PFSK-1 (cell line): Measurements from ENCODE around the gene UHRF1.

Source experiments
- FOXP2 ChIP-seq: optimal IDR thresholded peaks from 2 replicates; pipeline ENCODE3; 2011; ENCODE audit warnings: borderline replicate concordance, control low read depth, inconsistent platforms; ENCODE audit not compliant: insufficient read depth; ENCODE audit errors: extremely low read length, extremely low read depth
- POLR2AphosphoS5 ChIP-seq: IDR thresholded peaks from 2 replicates; pipeline ENCODE4 v1.6.1; 2012; ENCODE audit warnings: low read depth, mild to moderate bottlenecking, control low read depth, low read length, moderate library complexity
- REST ChIP-seq, 2 experiments: IDR thresholded peaks; 2 replicates each; pipeline versions ENCODE4 v1.6.1 to v1.8.0; 2011 to 2012; ENCODE audit warnings: low read depth in 2 of 2, low read length in 2 of 2, control low read depth in 1 of 2, inconsistent platforms in 1 of 2, mild to moderate bottlenecking in 1 of 2, moderate library complexity in 1 of 2; ENCODE audit not compliant: insufficient read depth in 1 of 2
- SIN3A ChIP-seq: IDR thresholded peaks from 2 replicates; pipeline ENCODE4 v1.6.1; 2012; ENCODE audit warnings: mild to moderate bottlenecking, low read length, moderate library complexity, borderline replicate concordance; ENCODE audit not compliant: insufficient read depth
- TAF1 ChIP-seq: IDR thresholded peaks from 2 replicates; pipeline ENCODE4 v1.6.1; 2012; ENCODE audit warnings: low read length, control low read depth, borderline replicate concordance; ENCODE audit not compliant: insufficient read depth

UHRF1 gene

DNA sequence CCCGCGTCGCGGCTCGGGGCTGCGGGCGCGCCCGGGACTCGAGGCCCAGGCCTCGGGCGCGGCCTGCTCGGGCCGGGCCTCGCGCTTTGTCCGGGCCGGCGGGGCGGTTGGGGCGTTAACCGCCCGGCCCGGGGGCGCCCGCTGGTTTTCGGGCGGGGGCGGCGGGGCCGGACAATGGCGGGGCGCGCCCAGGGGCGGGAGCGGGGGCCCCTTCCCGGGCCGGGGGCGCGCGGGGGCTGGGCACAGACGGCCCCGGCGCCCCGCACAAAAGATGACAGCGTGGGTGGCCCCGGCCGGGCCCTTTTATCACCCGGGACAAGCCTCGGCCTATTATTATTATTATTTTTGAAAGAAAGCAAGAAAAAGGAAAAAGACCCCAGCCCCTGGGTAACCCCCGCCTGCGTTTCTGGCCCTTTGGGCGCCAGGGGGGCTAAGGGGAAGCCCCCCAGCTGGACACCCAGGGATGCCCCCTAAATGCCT lies 60.0 kb downstream of the UHRF1 start:
- TF ChIP-seq SIN3A (no peak), POLR2AphosphoS5 (no peak; the same call in 1 of the 2 replicates), FOXP2 (no peak), TAF1 (no peak), REST (IDR thresholded peaks at IDR 0.05; ENCODE audit: insufficient read depth in 1 of 2, low read depth in 2 of 2, low read length in 2 of 2) (no peak)

GRCh38 chr19:4969772-4970531 lies 60.7 kb downstream of the UHRF1 start:
- TF ChIP-seq TAF1 (no peak), REST (IDR thresholded peaks at IDR 0.05; ENCODE audit: insufficient read depth in 1 of 2, low read depth in 2 of 2, low read length in 2 of 2) (no peak), FOXP2 (no peak), POLR2AphosphoS5 (no peak), SIN3A (no peak)

DNA sequence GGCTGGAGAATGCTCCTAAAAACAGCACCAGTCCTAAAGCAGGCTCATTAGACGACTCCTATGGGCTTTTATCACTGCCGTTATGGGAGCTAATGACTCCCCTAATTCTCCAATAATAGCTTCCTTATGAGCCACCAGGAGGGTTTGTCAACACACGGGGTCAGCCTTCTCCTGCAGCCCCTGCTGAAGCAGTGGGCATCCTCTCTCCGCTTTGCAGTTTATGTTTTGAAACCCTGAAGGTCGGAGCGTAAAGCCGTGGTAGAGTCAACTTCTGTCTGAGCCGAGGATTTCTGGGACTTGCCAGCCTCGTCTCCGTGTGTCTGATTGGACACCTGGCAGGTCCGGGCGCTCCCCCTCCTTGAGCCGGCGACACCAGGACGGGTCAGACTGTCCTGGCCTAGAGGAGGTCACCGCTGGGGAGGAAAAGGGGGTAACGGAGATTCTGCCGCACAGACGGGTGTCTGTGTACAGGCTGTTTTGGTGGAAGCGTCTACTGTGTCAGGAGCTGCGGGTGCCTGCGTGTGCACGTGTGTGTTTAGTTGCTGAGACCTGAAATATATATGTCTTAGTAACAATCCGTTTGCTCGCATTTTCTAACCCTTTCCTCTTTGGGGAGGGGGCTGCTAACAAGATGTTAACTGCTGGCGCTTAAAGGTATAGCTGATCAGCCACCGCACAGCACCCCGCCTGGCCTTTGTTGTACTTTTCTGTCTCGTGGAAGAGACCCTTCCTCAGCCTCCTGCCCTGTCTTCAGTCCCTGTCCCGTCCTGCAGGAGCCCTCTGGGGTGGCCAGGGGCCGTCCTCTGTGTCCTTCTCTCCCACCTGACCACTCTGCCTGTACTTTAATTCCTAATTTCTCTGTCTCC lies 61.5 kb downstream of the UHRF1 start:
- TF ChIP-seq TAF1 (no peak), POLR2AphosphoS5 (no peak), FOXP2 (no peak)

GRCh38 chr19:4971424-4971793 lies 62.1 kb downstream of the UHRF1 start:
- TF ChIP-seq REST (IDR thresholded peaks at IDR 0.05; ENCODE audit: insufficient read depth in 1 of 2, low read depth in 2 of 2, low read length in 2 of 2) (no peak), FOXP2 (no peak), TAF1 (no peak), SIN3A (no peak), POLR2AphosphoS5 (no peak)

- TF ChIP-seq SIN3A (no peak), POLR2AphosphoS5 (no peak), FOXP2 (no peak)
Observed at GRCh38 chr19:4971816-4972495, 62.7 kb downstream of the UHRF1 start.
